ENCODE data around the gene CDC42BPB. TPM values are rescaled to one million over a fixed set of nuclear protein-coding genes. Genes with fewer than 3 reads are reported as not detected.
A peak's percentile ranks its signal among the peaks of the same experiment; 100 is the strongest.

The CDC42BPB gene
- total RNA-seq, 1 donor from 2014 or later: 55.0 TPM

- no peaks in the 10 kb centered on the region for H3K27me3 ChIP-seq (ENCODE audit: control insufficient read depth, insufficient read depth, low read length)
- TF ChIP-seq CTCF (IDR thresholded peaks at IDR 0.05; ENCODE audit: insufficient read depth, low read length, severe bottlenecking): no peak
- DNase-seq (ENCODE audit: low read depth): no peak
- FAIRE-seq: no peak
- H3K4me3 ChIP-seq (ENCODE audit: low read depth, low read length): no peak overlapping the region
- H3K36me3 ChIP-seq (ENCODE audit: control insufficient read depth, insufficient read depth, low read length): peaks cover 43% of the 10 kb centered on the region
Measured at GRCh38 chr14:102943454-102943853, 113.9 kb downstream of the CDC42BPB start.

GRCh38 chr14:102942069-102942468 is 115.3 kb downstream of the CDC42BPB start:
- TF ChIP-seq CTCF (IDR thresholded peaks at IDR 0.05; ENCODE audit: insufficient read depth, low read length, severe bottlenecking): no peak
- no peak for DNase-seq (ENCODE audit: low read depth)
- Histone ChIP-seq H3K4me3 (ENCODE audit: low read depth, low read length) (no peak overlapping the region), H3K36me3 (ENCODE audit: control insufficient read depth, insufficient read depth, low read length) (peaks cover 47% of the 10 kb centered on the region), H3K27me3 (ENCODE audit: control insufficient read depth, insufficient read depth, low read length) (no peaks in the 10 kb centered on the region)
- no peak for FAIRE-seq

- TF ChIP-seq CTCF (IDR thresholded peaks at IDR 0.05; ENCODE audit: insufficient read depth, low read length, severe bottlenecking): no peak
- FAIRE-seq (no peak), DNase-seq (ENCODE audit: low read depth) (no peak)
- Histone ChIP-seq H3K27me3 (ENCODE audit: control insufficient read depth, insufficient read depth, low read length) (no peaks in the 10 kb centered on the region), H3K4me3 (ENCODE audit: low read depth, low read length) (no peak overlapping the region), H3K36me3 (ENCODE audit: control insufficient read depth, insufficient read depth, low read length) (peaks cover 42% of the 10 kb centered on the region)
Measured at GRCh38 chr14:102941419-102942011, 115.8 kb downstream of the CDC42BPB start.

- Histone ChIP-seq H3K36me3 (ENCODE audit: control insufficient read depth, insufficient read depth, low read length) (peaks cover 39% of the 10 kb centered on the region), H3K4me3 (ENCODE audit: low read depth, low read length) (no peak overlapping the region), H3K27me3 (ENCODE audit: control insufficient read depth, insufficient read depth, low read length) (no peaks in the 10 kb centered on the region)
- FAIRE-seq (no peak), DNase-seq (ENCODE audit: low read depth) (no peak)
- no peak for TF ChIP-seq CTCF (IDR thresholded peaks at IDR 0.05; ENCODE audit: insufficient read depth, low read length, severe bottlenecking)
Measured at GRCh38 chr14:102940729-102941362, 116.5 kb downstream of the CDC42BPB start.

GRCh38 chr14:102939820-102940561 is 117.4 kb downstream of the CDC42BPB start:
- Histone ChIP-seq H3K4me3 (ENCODE audit: low read depth, low read length) (no peak overlapping the region), H3K27me3 (ENCODE audit: control insufficient read depth, insufficient read depth, low read length) (no peaks in the 10 kb centered on the region), H3K36me3 (ENCODE audit: control insufficient read depth, insufficient read depth, low read length) (peaks cover 35% of the 10 kb centered on the region)
- FAIRE-seq (no peak), DNase-seq (ENCODE audit: low read depth) (peak; percentile 20)
- no peak for TF ChIP-seq CTCF (IDR thresholded peaks at IDR 0.05; ENCODE audit: insufficient read depth, low read length, severe bottlenecking)

All from bronchial epithelial cell (primary cell).